IMR-90 (cell line): Measurements from ENCODE around the gene CDH12. TPM values are rescaled to one million over a fixed set of nuclear protein-coding genes. Genes with fewer than 3 reads are reported as not detected.

Source experiments
- ATAC-seq: fragments of 200-7000 bp; cut with Tn5 transposase; 2 replicates; pipeline ENCODE4 v1.9.1; 2020; ENCODE audit warnings: low read depth, mild to moderate bottlenecking, moderate library complexity
- BruUV-seq: library from RNA; stranded (reverse); fragments of 400-500 nt; replicated peaks from 2 replicates; lab custom pipeline; 2021; lab: Mats Ljungman, UMichigan
- CTCF ChIA-PET: fragments of 300-600 bp; formaldehyde crosslinking; extraction: SDS; loops from one replicate; lab custom pipeline; 2021; ENCODE audit warnings: antibody characterized with exemption; lab: Yijun Ruan, JAX
- POLR2A ChIA-PET: fragments of 300-600 bp; sonication (Branson Sonifier 250); formaldehyde crosslinking; loops from one replicate; lab custom pipeline; 2022; ENCODE audit warnings: antibody characterized with exemption; ENCODE audit not compliant: unreplicated experiment; lab: Charles Lee
- DNase-seq: peaks from one replicate; pipeline ENCODE4 v3.0.0; 2013
- H2AFZ ChIP-seq: replicated peaks from 2 replicates; pipeline ENCODE3; 2013; ENCODE audit warnings: low read length, mild to moderate bottlenecking; ENCODE audit not compliant: poor library complexity
- H2AK5ac ChIP-seq: 2 replicates; pipeline ENCODE4 v1.6.1; 2013; ENCODE audit warnings: low read depth, low read length, inconsistent platforms
- H2AK9ac ChIP-seq: replicated peaks from 2 replicates; pipeline ENCODE3; 2013; ENCODE audit warnings: mild to moderate bottlenecking, low read depth, low read length, moderate library complexity; ENCODE audit not compliant: poor library complexity
- H2BK120ac ChIP-seq: 2 replicates; pipeline ENCODE4 v1.6.1; 2013; ENCODE audit warnings: low read depth, low read length, inconsistent platforms
- H2BK15ac ChIP-seq: 3 replicates; pipeline ENCODE4 v1.6.1; 2013; ENCODE audit warnings: low read depth, low read length, inconsistent platforms
- H2BK20ac ChIP-seq: 2 replicates; pipeline ENCODE4 v1.6.1; 2013; ENCODE audit warnings: low read depth, mild to moderate bottlenecking, inconsistent platforms, low read length, moderate library complexity
- H2BK5ac ChIP-seq: 2 replicates; pipeline ENCODE4 v1.6.1; 2013; ENCODE audit warnings: mild to moderate bottlenecking, low read depth, low read length, inconsistent platforms; ENCODE audit not compliant: poor library complexity, severe bottlenecking
- H3K14ac ChIP-seq: replicated peaks from 2 replicates; pipeline ENCODE4 v1.6.1; 2013; ENCODE audit warnings: low read depth, low read length, inconsistent platforms
- H3K18ac ChIP-seq: 2 replicates; pipeline ENCODE4 v1.6.1; 2013; ENCODE audit warnings: low read depth, low read length, control low read depth
- H3K23ac ChIP-seq: 2 replicates; pipeline ENCODE4 v1.6.1; 2013; ENCODE audit warnings: low read depth, low read length, inconsistent platforms
- H3K27ac ChIP-seq: 2 replicates; pipeline ENCODE4 v1.5.1; 2013; ENCODE audit warnings: mild to moderate bottlenecking, control low read depth, low read length; ENCODE audit not compliant: insufficient read depth
- H3K27me3 ChIP-seq: 2 replicates; pipeline ENCODE4 v1.6.1; 2013; ENCODE audit warnings: low read length; ENCODE audit not compliant: control insufficient read depth, insufficient read depth
- H3K36me3 ChIP-seq: 2 replicates; pipeline ENCODE4 v1.6.1; 2013; ENCODE audit warnings: low read length, mixed read lengths; ENCODE audit not compliant: control insufficient read depth, insufficient read depth
- H3K4ac ChIP-seq: 2 replicates; pipeline ENCODE4 v1.6.1; 2013; ENCODE audit warnings: low read depth, low read length, inconsistent platforms
- H3K4me1 ChIP-seq: 2 replicates; pipeline ENCODE4 v1.6.1; 2013; ENCODE audit warnings: low read length, mixed read lengths; ENCODE audit not compliant: control insufficient read depth, insufficient read depth
- H3K4me2 ChIP-seq: 2 replicates; pipeline ENCODE4 v1.6.1; 2013; ENCODE audit warnings: low read depth, mild to moderate bottlenecking, control low read depth, low read length, moderate library complexity
- H3K4me3 ChIP-seq: 2 replicates; pipeline ENCODE4 v1.5.1; 2013; ENCODE audit warnings: low read depth, mild to moderate bottlenecking, control low read depth, low read length, moderate library complexity; ENCODE audit not compliant: insufficient read depth
- H3K56ac ChIP-seq: 2 replicates; pipeline ENCODE4 v1.6.1; 2013; ENCODE audit warnings: low read length, inconsistent platforms; ENCODE audit not compliant: insufficient read depth; ENCODE audit errors: extremely low read depth
- H3K79me1 ChIP-seq, 2 experiments: 2 replicates each; pipeline ENCODE4 v1.6.1; 2013; ENCODE audit warnings: low read length in 2 of 2, inconsistent platforms in 1 of 2, low read depth in 1 of 2
- H3K9ac ChIP-seq: 2 replicates; pipeline ENCODE4 v1.6.1; 2013; ENCODE audit warnings: low read depth, low read length, control low read depth
- H3K9me1 ChIP-seq: 2 replicates; pipeline ENCODE4 v1.6.1; 2013; ENCODE audit warnings: low read length, inconsistent platforms; ENCODE audit not compliant: insufficient read depth
- H3K9me3 ChIP-seq: 2 replicates; pipeline ENCODE4 v1.6.1; 2013; ENCODE audit warnings: low read length; ENCODE audit not compliant: control insufficient read depth, insufficient read depth
- H4K20me1 ChIP-seq: 2 replicates; pipeline ENCODE4 v1.6.1; 2013; ENCODE audit warnings: low read length, inconsistent platforms; ENCODE audit not compliant: insufficient read depth
- H4K5ac ChIP-seq: 2 replicates; pipeline ENCODE4 v1.6.1; 2013; ENCODE audit warnings: mild to moderate bottlenecking, low read depth, low read length, control low read depth
- H4K8ac ChIP-seq, 2 experiments: 2 replicates each; pipeline ENCODE4 v1.6.1; 2013; ENCODE audit warnings: low read depth in 2 of 2, low read length in 2 of 2, control low read depth in 1 of 2, inconsistent platforms in 1 of 2
- H4K91ac ChIP-seq: 2 replicates; pipeline ENCODE4 v1.6.1; 2013; ENCODE audit warnings: low read depth, low read length, inconsistent platforms; ENCODE audit not compliant: insufficient read depth
- BHLHE40 ChIP-seq: fragments of 150-350 bp; IDR thresholded peaks from 2 replicates; pipeline ENCODE4 v1.6.1; 2016; ENCODE audit warnings: mild to moderate bottlenecking, low read depth, low read length
- CEBPB ChIP-seq: IDR thresholded peaks from 2 replicates; pipeline ENCODE4 v1.6.1; 2012; ENCODE audit warnings: low read depth, low read length, improper control_type of control experiment
- CHD1 ChIP-seq: IDR thresholded peaks from 2 replicates; pipeline ENCODE4 v1.6.1; 2012; ENCODE audit warnings: low read depth, low read length, improper control_type of control experiment
- FOS ChIP-seq: fragments of 150-350 bp; IDR thresholded peaks from 2 replicates; pipeline ENCODE4 v1.6.1; 2016; ENCODE audit warnings: low read depth, low read length
- MAFK ChIP-seq: IDR thresholded peaks from 2 replicates; pipeline ENCODE4 v1.6.1; 2012; ENCODE audit warnings: low read depth, low read length, improper control_type of control experiment
- MAZ ChIP-seq: IDR thresholded peaks from 2 replicates; pipeline ENCODE4 v1.6.1; 2012; ENCODE audit warnings: low read depth, mild to moderate bottlenecking, low read length, improper control_type of control experiment, moderate library complexity, borderline replicate concordance
- MXI1 ChIP-seq: IDR thresholded peaks from 2 replicates; pipeline ENCODE4 v1.6.1; 2012; ENCODE audit warnings: low read depth, mild to moderate bottlenecking, low read length, moderate library complexity, borderline replicate concordance
- NFE2L2 ChIP-seq: fragments of 150-350 bp; IDR thresholded peaks from 2 replicates; pipeline ENCODE4 v1.6.1; 2016; ENCODE audit warnings: low read depth, mild to moderate bottlenecking, low read length
- POLR2A ChIP-seq: IDR thresholded peaks from 2 replicates; pipeline ENCODE4 v1.6.1; 2012; ENCODE audit warnings: mild to moderate bottlenecking, low read depth, low read length
- RAD21 ChIP-seq: IDR thresholded peaks from 2 replicates; pipeline ENCODE4 v1.6.1; 2012; ENCODE audit warnings: low read length, improper control_type of control experiment
- RCOR1 ChIP-seq: IDR thresholded peaks from 2 replicates; pipeline ENCODE4 v1.6.1; 2012; ENCODE audit warnings: mild to moderate bottlenecking, low read length, improper control_type of control experiment; ENCODE audit not compliant: insufficient replicate concordance
- RFX5 ChIP-seq: IDR thresholded peaks from 2 replicates; pipeline ENCODE4 v1.8.0; 2012; ENCODE audit warnings: low read depth, mild to moderate bottlenecking, low read length, moderate library complexity
- SMC3 ChIP-seq: fragments of 150-350 bp; IDR thresholded peaks from 2 replicates; pipeline ENCODE4 v1.6.1; 2016; ENCODE audit warnings: low read depth, mild to moderate bottlenecking, antibody characterized with exemption, low read length, moderate library complexity
- WGBS, 2 experiments: methylation state at CpG; one replicate each; pipeline versions ENCODE4 v1.1.5 to v1.1.7; 2013; ENCODE audit warnings: missing lambda C conversion rate in 2 of 2; ENCODE audit not compliant: insufficient read length in 1 of 2; ENCODE audit errors: extremely low coverage in 2 of 2; 5-methylcytosine and 5-hydroxymethylcytosine counted together
- dilution Hi-C: fragments of 300-500 bp; cut with HindIII; formaldehyde crosslinking; loops from one replicate; pipeline ENCODE4 v1.14.3; 2018; ENCODE audit warnings: low sequenced_read_pairs; ENCODE audit not compliant: unreplicated experiment
- in situ Hi-C: fragments of 300-500 bp; cut with MboI; formaldehyde crosslinking; loops from 3 replicates; pipeline ENCODE4 v1.14.3; 2019; ENCODE audit warnings: low sequenced_read_pairs, inconsistent platforms, mixed read lengths
- intact Hi-C: fragments of 100-400 bp; cut with micrococcal nuclease; formaldehyde crosslinking; loops from 2 replicates; pipeline ENCODE4 v1.10.0; 2022
- polyA plus RNA-seq, 3 experiments: library from polyadenylated mRNA; depleted of rRNA; stranded (reverse); fragments of >200 nt; gene quantifications; 2 replicates each; pipeline ENCODE4 v1.2.3, GENCODE V29; 2012; ENCODE audit warnings: low replicate concordance in 1 of 3
- total RNA-seq: library from RNA; depleted of rRNA; stranded (reverse); fragments of >200 nt; gene quantifications from 2 replicates; pipeline ENCODE4 v1.2.3, GENCODE V29; 2012
- TF ChIP-seq, protein P1 (sequence below): fragments of 150-350 bp; IDR thresholded peaks from 2 replicates; pipeline ENCODE4 v1.6.1; 2017; ENCODE audit warnings: mild to moderate bottlenecking, antibody characterized with exemption, low read length, low read depth
- TF ChIP-seq, protein P2 (sequence below): conservative IDR thresholded peaks from 2 replicates; pipeline ENCODE4 v1.5.1; 2012; ENCODE audit warnings: mild to moderate bottlenecking, low read depth, low read length, improper control_type of control experiment
- TF ChIP-seq, protein P3 (sequence below): fragments of 150-350 bp; IDR thresholded peaks from 2 replicates; pipeline ENCODE4 v1.6.1; 2016; ENCODE audit warnings: low read depth, mild to moderate bottlenecking, low read length, moderate library complexity, borderline replicate concordance

The CDH12 gene
- total and polyA plus RNA-seq, 2 of the 4 experiments (the other 2 are of a cell fraction) = not detected

DNA sequence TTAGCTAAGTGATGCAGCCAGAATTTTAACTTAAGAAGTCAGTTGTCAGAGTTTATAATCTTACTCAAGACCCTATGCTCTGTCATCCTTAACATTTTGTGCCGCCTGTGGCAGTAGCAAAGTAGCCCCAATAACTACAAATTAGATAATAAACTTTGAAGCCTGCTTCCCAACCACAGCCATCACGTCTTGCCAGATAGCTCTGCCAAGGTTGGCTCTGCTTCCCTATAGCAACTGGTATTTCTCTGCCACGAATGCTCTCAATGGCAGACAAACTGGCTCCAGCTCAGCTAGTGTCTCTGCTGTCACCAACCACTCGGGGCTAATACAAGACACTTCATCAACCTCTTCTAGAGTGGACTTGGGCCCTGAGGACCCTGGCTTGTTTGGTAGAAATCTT is 576.1 kb downstream of the CDH12 start:
- Histone ChIP-seq H3K14ac (no peak overlapping the region), H3K9me1 (no peaks in the 10 kb centered on the region), H2BK5ac (no peak overlapping the region), H3K18ac (no peak overlapping the region), H3K56ac (no peak overlapping the region), H2AFZ (no peak overlapping the region), H3K4ac (no peak overlapping the region), H3K9me3 (no peaks in the 10 kb centered on the region), H4K5ac (no peak overlapping the region), H2BK20ac (no peak overlapping the region), H3K23ac (no peak overlapping the region), H4K8ac (no peak overlapping the region), H3K27ac (no peak overlapping the region), H3K4me1 (no peaks in the 10 kb centered on the region), H2BK15ac (no peak overlapping the region), H4K20me1 (no peaks in the 10 kb centered on the region), H3K27me3 (no peaks in the 10 kb centered on the region), H2AK5ac (no peak overlapping the region), H4K91ac (no peak overlapping the region), H2AK9ac (no peak overlapping the region), H3K36me3 (no peaks in the 10 kb centered on the region), H3K4me2 (no peak overlapping the region), H3K4me3 (no peak overlapping the region), H2BK120ac (no peak overlapping the region), H3K9ac (no peak overlapping the region), H3K79me1 (no peaks in the 10 kb centered on the region)
- no peak for DNase-seq
- no TSS peak for BruUV-seq
- dilution Hi-C loops = no loop called here
- POLR2A ChIA-PET = no interaction called here
- in situ Hi-C loops = no loop called here
- ATAC-seq = no peak
- intact Hi-C loops = no loop called here
- CTCF ChIA-PET = no interaction called here
- no peak for TF ChIP-seq MAZ
- no peak for TF ChIP-seq POLR2A
- TF ChIP-seq RAD21 = no peak
- no peak for TF ChIP-seq RCOR1
- TF ChIP-seq CEBPB = no peak
- TF ChIP-seq, protein P1, sequence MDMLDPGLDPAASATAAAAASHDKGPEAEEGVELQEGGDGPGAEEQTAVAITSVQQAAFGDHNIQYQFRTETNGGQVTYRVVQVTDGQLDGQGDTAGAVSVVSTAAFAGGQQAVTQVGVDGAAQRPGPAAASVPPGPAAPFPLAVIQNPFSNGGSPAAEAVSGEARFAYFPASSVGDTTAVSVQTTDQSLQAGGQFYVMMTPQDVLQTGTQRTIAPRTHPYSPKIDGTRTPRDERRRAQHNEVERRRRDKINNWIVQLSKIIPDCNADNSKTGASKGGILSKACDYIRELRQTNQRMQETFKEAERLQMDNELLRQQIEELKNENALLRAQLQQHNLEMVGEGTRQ = no peak
- TF ChIP-seq RFX5 = no peak
- TF ChIP-seq, protein P2, sequence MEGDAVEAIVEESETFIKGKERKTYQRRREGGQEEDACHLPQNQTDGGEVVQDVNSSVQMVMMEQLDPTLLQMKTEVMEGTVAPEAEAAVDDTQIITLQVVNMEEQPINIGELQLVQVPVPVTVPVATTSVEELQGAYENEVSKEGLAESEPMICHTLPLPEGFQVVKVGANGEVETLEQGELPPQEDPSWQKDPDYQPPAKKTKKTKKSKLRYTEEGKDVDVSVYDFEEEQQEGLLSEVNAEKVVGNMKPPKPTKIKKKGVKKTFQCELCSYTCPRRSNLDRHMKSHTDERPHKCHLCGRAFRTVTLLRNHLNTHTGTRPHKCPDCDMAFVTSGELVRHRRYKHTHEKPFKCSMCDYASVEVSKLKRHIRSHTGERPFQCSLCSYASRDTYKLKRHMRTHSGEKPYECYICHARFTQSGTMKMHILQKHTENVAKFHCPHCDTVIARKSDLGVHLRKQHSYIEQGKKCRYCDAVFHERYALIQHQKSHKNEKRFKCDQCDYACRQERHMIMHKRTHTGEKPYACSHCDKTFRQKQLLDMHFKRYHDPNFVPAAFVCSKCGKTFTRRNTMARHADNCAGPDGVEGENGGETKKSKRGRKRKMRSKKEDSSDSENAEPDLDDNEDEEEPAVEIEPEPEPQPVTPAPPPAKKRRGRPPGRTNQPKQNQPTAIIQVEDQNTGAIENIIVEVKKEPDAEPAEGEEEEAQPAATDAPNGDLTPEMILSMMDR = no peak
- TF ChIP-seq MXI1 = no peak
- no peak for TF ChIP-seq NFE2L2
- no peak for TF ChIP-seq BHLHE40
- TF ChIP-seq FOS = no peak
- TF ChIP-seq, protein P3, sequence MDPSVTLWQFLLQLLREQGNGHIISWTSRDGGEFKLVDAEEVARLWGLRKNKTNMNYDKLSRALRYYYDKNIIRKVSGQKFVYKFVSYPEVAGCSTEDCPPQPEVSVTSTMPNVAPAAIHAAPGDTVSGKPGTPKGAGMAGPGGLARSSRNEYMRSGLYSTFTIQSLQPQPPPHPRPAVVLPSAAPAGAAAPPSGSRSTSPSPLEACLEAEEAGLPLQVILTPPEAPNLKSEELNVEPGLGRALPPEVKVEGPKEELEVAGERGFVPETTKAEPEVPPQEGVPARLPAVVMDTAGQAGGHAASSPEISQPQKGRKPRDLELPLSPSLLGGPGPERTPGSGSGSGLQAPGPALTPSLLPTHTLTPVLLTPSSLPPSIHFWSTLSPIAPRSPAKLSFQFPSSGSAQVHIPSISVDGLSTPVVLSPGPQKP = no peak
- no peak for TF ChIP-seq CHD1
- TF ChIP-seq SMC3 = no peak
- no peak for TF ChIP-seq MAFK
- WGBS, 2 experiments = 33% methylated on average over 2 of the region's 4 CpGs; no CpG with 5 or more reads in 1 of the 2 experiments
